Globus pallidus (tissue), 1 donor: ENCODE measurements around the gene RAB3C.

ENCODE experiments used
- DNase-seq: peaks from one replicate; pipeline ENCODE4 v3.0.0-alpha.2; 2015; ENCODE audit warnings: low spot score

The RAB3C gene

DNA sequence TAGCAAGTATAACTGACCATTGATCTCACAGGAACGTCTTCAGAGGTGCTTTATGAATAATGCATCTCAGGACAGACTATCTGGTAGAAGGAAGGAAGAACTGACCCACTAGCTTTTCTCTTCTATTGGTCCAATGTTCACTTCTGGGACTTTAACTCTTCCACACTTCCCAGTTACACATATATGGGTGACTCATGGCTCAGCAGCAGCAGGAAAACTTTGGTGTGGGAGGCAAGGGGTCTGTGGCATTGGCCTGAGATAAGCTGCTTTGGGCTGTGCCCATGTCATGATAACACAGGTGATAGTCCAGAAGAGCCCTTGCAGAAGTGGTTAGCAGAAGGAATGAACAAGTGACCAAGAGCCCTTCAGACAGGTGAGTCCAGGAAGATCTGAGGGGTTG, 148.8 kb downstream of the RAB3C start:
- DNase-seq: no peak

- DNase-seq: no peak
Measured at GRCh38 chr5:58735637-58736036, 152.8 kb downstream of the RAB3C start.

DNA sequence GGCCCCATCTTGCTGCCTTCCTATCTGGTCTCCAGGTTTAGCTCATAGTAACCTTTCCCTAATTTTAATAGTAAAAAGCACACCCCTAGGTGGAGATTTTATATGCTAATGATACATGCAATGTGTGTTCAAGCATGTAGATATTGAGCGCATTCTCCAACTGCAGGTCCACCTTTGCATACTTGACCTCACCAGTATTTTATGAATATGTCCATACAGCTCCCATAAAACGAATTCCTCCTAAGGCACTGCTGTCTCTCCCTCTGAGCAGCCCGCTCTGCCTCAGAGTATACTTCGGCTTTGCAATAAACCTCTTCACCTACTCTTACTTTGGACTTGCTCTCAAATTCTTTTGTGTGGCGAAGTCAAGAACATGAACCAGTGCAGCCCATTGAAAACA, 153.3 kb downstream of the RAB3C start:
- no peak for DNase-seq

GRCh38 chr5:58737671-58738070, 154.8 kb downstream of the RAB3C start:
- no peak for DNase-seq

- no peak for DNase-seq
Measured at GRCh38 chr5:58738336-58738735, 155.5 kb downstream of the RAB3C start.

GRCh38 chr5:58739051-58739450, 156.2 kb downstream of the RAB3C start:
- DNase-seq: no peak

- DNase-seq: no peak
Measured at GRCh38 chr5:58740956-58741355, 158.1 kb downstream of the RAB3C start.

GRCh38 chr5:58745350-58745749, 162.5 kb downstream of the RAB3C start:
- DNase-seq: no peak

DNA sequence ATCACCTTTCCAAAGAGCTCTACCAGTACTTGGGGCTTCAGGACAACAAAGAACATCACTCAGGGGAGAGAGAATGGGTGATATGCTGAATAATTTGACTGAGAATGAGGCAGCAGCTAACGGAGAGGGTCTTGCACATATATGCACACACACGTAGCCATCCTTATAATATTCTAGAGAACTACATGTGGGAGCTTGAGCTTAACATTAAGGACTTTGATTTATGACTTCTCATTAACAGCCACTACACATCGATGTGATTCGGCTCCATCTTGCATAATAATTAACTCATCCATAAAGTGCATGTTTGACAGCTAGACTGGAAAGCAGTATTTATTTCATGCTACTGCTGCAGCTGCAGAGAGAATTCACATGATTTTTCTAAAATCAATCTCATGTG, 163.4 kb downstream of the RAB3C start:
- no peak for DNase-seq

- DNase-seq: no peak
Measured at GRCh38 chr5:58750036-58750435, 167.2 kb downstream of the RAB3C start.

DNA sequence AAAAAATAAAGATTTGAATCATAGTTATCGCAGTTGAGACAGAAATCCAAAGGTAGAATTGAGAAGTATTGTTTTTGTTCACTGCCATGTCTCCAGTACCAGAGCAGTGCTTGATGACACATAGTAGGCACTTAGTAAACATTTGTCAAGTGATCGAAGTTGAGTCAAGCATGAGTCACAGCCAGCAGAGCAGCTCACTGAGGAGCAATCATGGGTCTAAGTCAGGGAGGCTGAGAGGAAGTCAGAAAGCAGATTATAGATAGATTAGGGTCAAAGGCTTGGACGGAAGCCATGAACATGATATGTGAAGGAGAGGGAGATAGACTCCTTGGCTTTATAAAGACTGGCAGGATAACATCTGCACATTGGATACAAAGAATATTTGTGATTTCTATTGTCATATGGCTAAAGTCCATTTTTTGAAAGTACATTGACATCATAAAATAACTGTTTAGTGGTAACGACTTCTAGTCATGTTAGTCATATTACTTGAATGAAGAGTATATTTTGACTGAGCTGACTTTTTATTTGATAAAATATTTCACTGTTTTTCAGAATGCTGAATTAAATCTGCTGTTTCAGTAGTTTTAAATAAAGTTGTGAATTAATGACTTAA, 168.5 kb downstream of the RAB3C start:
- no peak for DNase-seq

GRCh38 chr5:58752104-58752503, 169.2 kb downstream of the RAB3C start:
- DNase-seq: no peak

DNA sequence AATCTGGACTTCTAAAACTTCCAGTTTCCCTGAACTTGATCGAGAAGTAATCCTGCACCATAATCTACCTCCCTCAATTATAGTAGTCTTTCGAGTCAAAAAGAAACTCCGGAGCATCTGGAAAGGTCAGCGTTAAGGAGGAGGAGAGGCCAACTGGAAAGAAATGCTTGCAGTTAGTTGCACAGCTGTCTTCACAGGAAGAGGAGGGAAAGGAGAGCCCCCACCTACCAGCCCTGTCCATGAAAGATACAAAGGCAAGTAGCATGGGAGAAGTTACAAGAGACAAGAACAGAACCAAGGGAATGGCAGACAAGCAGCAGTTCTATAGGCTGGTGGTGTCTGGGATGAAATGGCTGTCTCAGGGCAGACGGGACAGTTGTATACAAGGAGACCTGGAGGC, 170.6 kb downstream of the RAB3C start:
- DNase-seq: no peak

DNA sequence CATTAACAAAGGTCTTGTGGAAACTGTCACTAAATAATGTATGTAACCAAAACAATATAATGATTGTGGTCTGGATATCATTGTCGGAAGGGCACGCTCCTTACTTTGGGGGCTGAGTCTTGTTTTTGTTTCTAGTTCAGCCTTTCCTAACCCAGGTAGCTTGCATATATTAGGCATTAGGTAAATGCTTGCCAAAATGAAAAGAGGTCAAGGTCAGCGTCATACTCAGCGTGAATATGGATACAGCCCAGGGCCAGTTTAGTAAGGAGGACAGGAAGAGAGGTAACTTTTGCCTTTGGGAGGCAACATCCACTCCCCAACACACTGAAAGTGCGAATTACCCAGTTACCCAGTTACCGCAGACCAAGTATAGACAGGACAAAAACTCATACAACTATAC, 171.4 kb downstream of the RAB3C start:
- DNase-seq: no peak

- no peak for DNase-seq
Measured at GRCh38 chr5:58755397-58755796, 172.5 kb downstream of the RAB3C start.

- DNase-seq: peak; percentile 9
Measured at GRCh38 chr5:58759745-58760144, 176.9 kb downstream of the RAB3C start.

GRCh38 chr5:58760222-58760621, 177.3 kb downstream of the RAB3C start:
- no peak for DNase-seq

DNA sequence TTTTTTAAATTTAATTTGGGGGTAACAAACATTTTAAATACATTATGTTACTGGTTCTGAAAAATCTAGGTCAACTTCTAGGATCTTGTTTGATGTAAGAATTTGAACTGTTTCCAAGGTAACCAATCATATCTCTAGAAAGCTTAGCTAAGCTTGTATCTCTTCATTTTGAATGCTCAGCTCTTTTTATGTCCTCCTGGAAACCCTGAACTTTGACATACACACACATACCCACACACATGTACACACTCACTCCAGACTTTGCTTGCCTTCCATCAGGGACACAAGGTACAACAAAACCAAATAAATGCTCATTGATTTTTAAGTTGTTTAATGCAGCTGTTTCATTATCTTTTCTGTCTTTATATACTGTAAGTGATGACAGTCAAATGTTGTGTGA, 178.5 kb downstream of the RAB3C start:
- DNase-seq: no peak

- DNase-seq: no peak
Measured at GRCh38 chr5:58763390-58763789, 180.5 kb downstream of the RAB3C start.

GRCh38 chr5:58764199-58764598, 181.3 kb downstream of the RAB3C start:
- DNase-seq: no peak

GRCh38 chr5:58765058-58765457, 182.2 kb downstream of the RAB3C start:
- DNase-seq: no peak

DNA sequence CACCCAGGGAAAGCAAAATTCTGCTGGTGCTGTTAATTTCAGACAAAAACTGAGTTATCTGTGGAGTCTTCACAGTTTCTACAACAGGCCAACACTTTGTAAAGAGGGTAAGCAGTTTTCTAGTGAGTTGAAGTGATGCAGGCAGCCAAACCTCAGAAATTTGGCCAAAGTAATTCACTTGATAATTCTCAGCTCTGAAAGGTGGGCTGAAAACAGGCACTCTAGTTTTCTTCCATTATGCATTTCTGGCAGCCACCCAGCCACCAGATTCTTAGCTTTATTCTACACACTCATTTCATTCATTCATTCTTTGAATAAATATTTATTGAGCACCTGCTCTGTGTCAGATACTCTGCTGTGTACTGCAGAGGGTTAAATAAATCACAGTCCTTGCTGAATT, 184.2 kb downstream of the RAB3C start:
- DNase-seq: no peak

GRCh38 chr5:58770136-58770535, 187.3 kb downstream of the RAB3C start:
- DNase-seq: no peak

- no peak for DNase-seq
Measured at GRCh38 chr5:58771796-58772195, 188.9 kb downstream of the RAB3C start.
